ENCODE data around the gene TBC1D8B. TPM values are rescaled to one million over a fixed set of nuclear protein-coding genes. Genes with fewer than 3 reads are reported as not detected.

Gene TBC1D8B
- polyA plus RNA-seq, 2 of the 4 experiments (the other 2 are of a cell fraction) = 2.9 to 3.3 TPM

DNA sequence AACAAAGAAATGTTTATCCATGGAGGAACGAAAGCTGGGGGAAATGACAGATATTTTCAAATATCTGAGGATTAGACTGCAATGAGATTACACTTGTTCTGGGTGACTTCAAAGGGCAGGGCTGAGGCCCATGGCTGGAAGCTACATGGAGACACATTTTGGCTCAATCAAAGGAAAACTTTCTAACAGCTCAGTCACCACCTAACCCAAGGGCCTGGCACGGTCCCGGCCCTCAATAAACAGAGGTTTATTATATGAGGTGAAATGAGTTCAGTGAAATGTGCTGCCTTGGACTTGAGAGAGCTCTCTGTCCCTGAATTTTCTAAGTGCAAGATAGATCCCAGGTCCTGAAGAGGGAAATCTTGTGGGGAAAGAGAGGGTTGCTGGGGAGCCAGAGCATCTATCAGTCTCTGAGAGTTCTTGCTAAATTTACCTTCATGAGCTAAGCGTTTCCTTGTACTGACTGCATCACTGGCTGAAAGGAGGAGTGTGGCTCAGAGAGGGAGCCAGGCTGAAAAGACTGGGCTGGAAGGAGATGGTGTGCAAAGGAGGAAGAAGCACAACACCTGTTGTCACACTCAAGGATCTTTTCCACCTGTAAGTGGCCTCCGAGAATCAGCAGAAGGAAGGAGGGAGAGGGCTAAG, 102.7 kb downstream of the TBC1D8B start:
- FAIRE-seq (no peak), DNase-seq (ENCODE audit: low read depth in 1 of 2, low spot score in 1 of 2) (no peak), ATAC-seq (no peak)
- WGBS (ENCODE audit: missing lambda C conversion rate) = 86% methylated on average over 5 of the region's 5 CpGs
- H3K4me2 ChIP-seq = no peak overlapping the region
- TF ChIP-seq, protein P1, sequence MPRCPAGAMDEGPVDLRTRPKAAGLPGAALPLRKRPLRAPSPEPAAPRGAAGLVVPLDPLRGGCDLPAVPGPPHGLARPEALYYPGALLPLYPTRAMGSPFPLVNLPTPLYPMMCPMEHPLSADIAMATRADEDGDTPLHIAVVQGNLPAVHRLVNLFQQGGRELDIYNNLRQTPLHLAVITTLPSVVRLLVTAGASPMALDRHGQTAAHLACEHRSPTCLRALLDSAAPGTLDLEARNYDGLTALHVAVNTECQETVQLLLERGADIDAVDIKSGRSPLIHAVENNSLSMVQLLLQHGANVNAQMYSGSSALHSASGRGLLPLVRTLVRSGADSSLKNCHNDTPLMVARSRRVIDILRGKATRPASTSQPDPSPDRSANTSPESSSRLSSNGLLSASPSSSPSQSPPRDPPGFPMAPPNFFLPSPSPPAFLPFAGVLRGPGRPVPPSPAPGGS (IDR thresholded peaks at IDR 0.05) = no peak
- TF ChIP-seq FOXS1 (CRISPR knock-in tag; IDR thresholded peaks at IDR 0.05) (no peak), CHD4 (IDR thresholded peaks at IDR 0.05; ENCODE audit: borderline replicate concordance) (no peak), RAD21 (conservative IDR thresholded peaks at IDR 0.05 in 1 of 2, IDR thresholded peaks at IDR 0.05 in 1 of 2) (no peak), RFX5 (IDR thresholded peaks at IDR 0.05) (no peak), RCOR1 (IDR thresholded peaks at IDR 0.05; ENCODE audit: low read depth, low read length) (no peak), BHLHE40 (IDR thresholded peaks at IDR 0.05; ENCODE audit: low read depth, low read length) (no peak), SREBF2 (IDR thresholded peaks at IDR 0.05) (no peak), KDM5A (IDR thresholded peaks at IDR 0.05) (no peak)
- TF ChIP-seq, protein P2, sequence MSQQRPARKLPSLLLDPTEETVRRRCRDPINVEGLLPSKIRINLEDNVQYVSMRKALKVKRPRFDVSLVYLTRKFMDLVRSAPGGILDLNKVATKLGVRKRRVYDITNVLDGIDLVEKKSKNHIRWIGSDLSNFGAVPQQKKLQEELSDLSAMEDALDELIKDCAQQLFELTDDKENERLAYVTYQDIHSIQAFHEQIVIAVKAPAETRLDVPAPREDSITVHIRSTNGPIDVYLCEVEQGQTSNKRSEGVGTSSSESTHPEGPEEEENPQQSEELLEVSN (IDR thresholded peaks at IDR 0.05; ENCODE audit: borderline replicate concordance, low read depth) = no peak
- H3K4me1 ChIP-seq = peaks cover 4% of the 10 kb centered on the region; the same call in 1 of the 3 replicates
- H3K4me3 ChIP-seq = no peak overlapping the region
- H3K27ac ChIP-seq = peak overlapping the region; percentile 50 to 75; a peak in 5 of 6 replicates
- ChIA-PET CTCF (interaction anchor here (0.9 to 4.8 kb wide), 2 partner anchors 12 to 15 kb away, joined by 3 to 26 read pairs; partner anchors contain the start of gene CLDN2), POLR2A (no interaction called here)
- no peaks in the 10 kb centered on the region for H3K9me3 ChIP-seq

DNA sequence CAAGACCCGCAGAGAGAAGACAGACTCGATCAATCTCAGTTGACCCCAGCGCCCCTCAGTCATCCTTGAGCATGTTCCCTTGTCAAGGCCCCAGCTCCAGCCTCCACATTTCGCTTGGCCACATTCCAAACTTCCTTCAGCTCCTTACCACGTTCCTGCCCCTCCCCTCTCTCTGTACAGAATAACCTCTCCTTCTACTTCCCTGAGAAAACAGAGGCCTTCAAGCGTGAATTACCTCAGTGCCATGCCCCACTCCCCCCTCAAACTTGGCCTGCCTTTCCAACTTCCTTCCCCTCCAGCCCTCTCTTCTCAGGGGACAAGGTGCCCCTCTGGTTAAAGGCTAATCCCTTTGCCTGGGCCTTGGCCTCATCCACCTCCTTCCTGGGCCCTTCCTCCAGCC, 103.9 kb downstream of the TBC1D8B start:
- H3K4me2 ChIP-seq = no peak overlapping the region
- DNase-seq (ENCODE audit: low read depth in 1 of 2, low spot score in 1 of 2) (no peak), ATAC-seq (no peak), FAIRE-seq (no peak)
- POLR2A ChIA-PET = no interaction called here
- 75% methylated on average over 6 of the region's 6 CpGs for WGBS (ENCODE audit: missing lambda C conversion rate)
- H3K27ac ChIP-seq = peak overlapping the region in 1 of 2 experiments; percentile 75; a peak in 3 of 6 replicates
- H3K4me1 ChIP-seq = 0 out of 3 replicates have a peak, but pooled peaks cover 3% of the 10 kb centered on the region
- CTCF ChIA-PET = interaction anchor here (0.5 to 4.8 kb wide), 4 partner anchors 13 to 813 kb away, joined by 3 to 26 read pairs (median 4); partner anchors contain the start of gene CLDN2
- no peak for TF ChIP-seq ZNF302 (CRISPR knock-in tag; IDR thresholded peaks at IDR 0.05)
- no peaks in the 10 kb centered on the region for H3K9me3 ChIP-seq
- no peak overlapping the region for H3K4me3 ChIP-seq

DNA sequence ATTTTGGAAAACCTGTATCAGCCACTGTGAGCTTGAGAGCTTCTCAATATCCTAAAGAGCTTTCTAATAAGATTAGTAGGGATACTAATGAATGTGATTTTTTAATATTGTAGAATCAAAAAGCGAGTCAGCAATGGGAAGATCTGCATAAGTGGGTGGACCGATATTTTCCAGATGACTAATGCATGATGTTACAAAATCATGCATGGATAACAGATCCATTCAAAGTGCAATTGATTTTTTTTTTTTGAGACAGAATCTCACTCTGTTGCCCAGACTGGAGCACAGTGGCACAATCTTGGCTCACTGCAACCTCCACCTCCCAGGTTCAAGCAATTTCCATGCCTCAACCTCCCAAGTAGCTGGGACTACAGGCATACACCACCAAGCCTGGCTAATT, 110.4 kb downstream of the TBC1D8B start:
- 45% methylated on average over 2 of the region's 2 CpGs for WGBS (ENCODE audit: missing lambda C conversion rate)
- peak overlapping the region; percentile 60 to 86 for H3K27ac ChIP-seq
- H3K4me2 ChIP-seq = peak overlapping the region; percentile 14; the same call in 1 of the 3 replicates
- CTCF ChIA-PET = interaction anchor here (0.6 to 6.6 kb wide), 6 partner anchors 9 to 698 kb away, joined by 3 to 58 read pairs (median 4); no protein-coding TSS in a partner anchor
- DNase-seq (ENCODE audit: low read depth in 1 of 2, low spot score in 1 of 2) (no peak), ATAC-seq (no peak), FAIRE-seq (peak; percentile 68)
- TF ChIP-seq TFCP2L1 (CRISPR knock-in tag; IDR thresholded peaks at IDR 0.05) (no peak), FOSL2 (IDR thresholded peaks at IDR 0.05) (no peak), FOSL2 (CRISPR knock-in tag; IDR thresholded peaks at IDR 0.05) (peak; percentile 27; the same call in 1 of the 2 replicates)
- H3K4me1 ChIP-seq = peaks cover 39% of the 10 kb centered on the region
- H3K9me3 ChIP-seq = no peaks in the 10 kb centered on the region
- POLR2A ChIA-PET = no interaction called here
- no peak overlapping the region for H3K4me3 ChIP-seq

DNA sequence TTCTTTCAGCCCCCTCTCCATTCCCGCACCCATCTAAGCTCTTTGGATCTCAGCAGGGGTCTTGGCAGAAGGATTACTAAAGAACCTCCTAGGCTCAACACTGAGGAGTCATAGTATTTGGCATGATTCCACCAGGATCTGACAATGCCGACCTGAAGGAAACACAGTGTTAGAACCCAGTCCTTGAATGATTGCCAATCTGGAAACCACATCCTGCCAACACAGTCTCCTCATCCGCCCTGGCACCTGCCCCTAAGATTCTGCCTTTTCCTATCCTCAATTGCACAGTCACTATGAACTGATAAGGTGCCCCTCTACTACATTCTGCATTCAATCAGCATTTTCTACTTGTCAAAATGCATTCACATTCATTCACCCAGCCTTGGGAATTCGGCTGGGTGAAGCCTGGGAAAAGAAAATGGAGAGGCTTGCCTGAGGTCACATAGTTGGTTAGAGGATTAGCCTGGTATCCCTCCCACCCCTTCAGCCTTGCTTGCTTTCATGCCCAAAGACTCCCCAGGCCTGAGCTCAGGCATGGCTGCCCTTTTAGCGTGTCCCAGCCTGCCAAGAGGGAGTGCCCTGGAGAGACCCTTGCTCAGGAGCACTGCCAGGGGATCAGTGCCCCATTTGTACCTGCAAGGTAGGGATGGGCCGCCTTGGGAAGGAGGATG, 115.5 kb downstream of the TBC1D8B start:
- ChIA-PET POLR2A (interaction anchor here (1.4 to 2.0 kb wide), 2 partner anchors 15 to 18 kb away, joined by 3 to 11 read pairs; no protein-coding TSS in a partner anchor), CTCF (interaction anchor here (1.3 to 1.9 kb wide), 4 partner anchors 14 to 36 kb away, joined by 3 to 7 read pairs (median 4); no protein-coding TSS in a partner anchor)
- H3K4me3 ChIP-seq = no peak overlapping the region
- H3K27ac ChIP-seq = peak overlapping the region; percentile 92
- DNase-seq (ENCODE audit: low read depth in 1 of 2, low spot score in 1 of 2) (peak; percentile 60 to 84), ATAC-seq (peak; percentile 80 to 87), FAIRE-seq (peak; percentile 100)
- H3K4me1 ChIP-seq = peaks cover 70% of the 10 kb centered on the region
- TF ChIP-seq MAFK (IDR thresholded peaks at IDR 0.05; ENCODE audit: partially characterized antibody) = peak; percentile 73
- no peak for TF ChIP-seq KDM5A (IDR thresholded peaks at IDR 0.05)
- TF ChIP-seq EP300 (IDR thresholded peaks at IDR 0.05) = peak; percentile 90 to 94
- peak; percentile 43 to 86; a peak in 4 of 5 replicates for TF ChIP-seq JUN (IDR thresholded peaks at IDR 0.05)
- peak; percentile 75 for TF ChIP-seq JUNB (IDR thresholded peaks at IDR 0.05)
- TF ChIP-seq GATA3 (IDR thresholded peaks at IDR 0.05; ENCODE audit: borderline replicate concordance) = peak; percentile 77
- peak; percentile 42; the same call in 1 of the 2 replicates for TF ChIP-seq FOSL2 (IDR thresholded peaks at IDR 0.05)
- TF ChIP-seq FOSL2 (CRISPR knock-in tag; IDR thresholded peaks at IDR 0.05) = 0 out of 2 replicates have a peak, but pooled peaks have one; percentile 29
- peak in 1 of 2 experiments; percentile 35; a peak in 2 of 5 replicates for TF ChIP-seq RAD21 (conservative IDR thresholded peaks at IDR 0.05 in 1 of 2, IDR thresholded peaks at IDR 0.05 in 1 of 2)
- TF ChIP-seq SMC3 (IDR thresholded peaks at IDR 0.05) = peak; percentile 35; the same call in 2 of the 3 replicates
- TF ChIP-seq EHMT2 (IDR thresholded peaks at IDR 0.05; ENCODE audit: low read depth) = no peak
- TF ChIP-seq CEBPB (IDR thresholded peaks at IDR 0.05) = peak; percentile 12 to 35; a peak in 1 of 4 replicates
- H3K4me2 ChIP-seq = peak overlapping the region; percentile 65
- 24% methylated on average over 5 of the region's 6 CpGs for whole genome bisulfite sequencing (ENCODE audit: missing lambda C conversion rate)
- no peaks in the 10 kb centered on the region for H3K9me3 ChIP-seq

Measured in A549 (cell line).